RWPE2 (cell line): Measurements from ENCODE around the gene CDH16.

Experiments used
- ATAC-seq: fragments of 200-7000 bp; cut with Tn5 transposase; 3 replicates; pipeline ENCODE4 v1.9.1; 2021; ENCODE audit warnings: low read depth
- DNase-seq: peaks from one replicate; pipeline ENCODE4 v3.0.0-alpha.2; 2020; ENCODE audit warnings: low spot score
- H3K27ac ChIP-seq: fragments of 450-650 bp; 2 replicates; pipeline ENCODE4 v1.5.1; 2017; ENCODE audit warnings: mild to moderate bottlenecking; ENCODE audit not compliant: poor library complexity, severe bottlenecking
- H3K27me3 ChIP-seq: fragments of 250-450 bp; sonication (Bioruptor Pico); 2 replicates; pipeline ENCODE4 v1.5.1; 2021; ENCODE audit warnings: mild to moderate bottlenecking, moderate library complexity; ENCODE audit not compliant: insufficient read depth, poor library complexity, severe bottlenecking
- H3K36me3 ChIP-seq: fragments of 250-450 bp; sonication (Bioruptor Pico); 2 replicates; pipeline ENCODE4 v1.5.1; 2020; ENCODE audit warnings: low read depth, mild to moderate bottlenecking, moderate library complexity
- H3K4me1 ChIP-seq: fragments of 250-450 bp; sonication (Bioruptor Pico); 2 replicates; pipeline ENCODE4 v1.5.1; 2021; ENCODE audit warnings: mild to moderate bottlenecking, moderate library complexity; ENCODE audit not compliant: insufficient read depth, poor library complexity, severe bottlenecking
- H3K4me3 ChIP-seq: fragments of 250-450 bp; sonication (Bioruptor Pico); 2 replicates; pipeline ENCODE4 v1.5.1; 2021; ENCODE audit warnings: mild to moderate bottlenecking, moderate library complexity; ENCODE audit not compliant: severe bottlenecking
- H3K9me3 ChIP-seq: fragments of 250-450 bp; sonication (Bioruptor Pico); 2 replicates; pipeline ENCODE4 v1.5.1; 2021; ENCODE audit warnings: mild to moderate bottlenecking, moderate library complexity; ENCODE audit not compliant: severe bottlenecking
- CTCF ChIP-seq: fragments of 450-650 bp; IDR thresholded peaks from one replicate; pipeline ENCODE4 v1.5.1; 2017; ENCODE audit warnings: mild to moderate bottlenecking, moderate library complexity; ENCODE audit not compliant: poor library complexity, severe bottlenecking

The CDH16 gene

GRCh38 chr16:66918803-66919568 lies at the start of gene CDH16:
CDH16 (minus strand) TSS chr16:66918885; CDS start chr16:66918065, 820 bp downstream.
- Histone ChIP-seq H3K27me3 (no peaks in the 10 kb centered on the region), H3K9me3 (no peaks in the 10 kb centered on the region), H3K36me3 (no peaks in the 10 kb centered on the region), H3K27ac (no peak within 1 kb of the TSS), H3K4me3 (no peak within 1 kb of the TSS), H3K4me1 (no peaks in the 10 kb centered on the region)
- DNase-seq: no peak
- TF ChIP-seq CTCF: no peak
- no peak for ATAC-seq

- Histone ChIP-seq H3K9me3 (no peaks in the 10 kb centered on the region), H3K27me3 (no peaks in the 10 kb centered on the region), H3K36me3 (no peaks in the 10 kb centered on the region), H3K27ac (no peak overlapping the region), H3K4me3 (no peak overlapping the region), H3K4me1 (no peaks in the 10 kb centered on the region)
- TF ChIP-seq CTCF: no peak
- DNase-seq: no peak
- ATAC-seq: no peak
These were observed 45.4 kb upstream of the CDH16 start for GRCh38 chr16:66964049-66964448.

- H3K27ac ChIP-seq: no peak overlapping the region
- no peaks in the 10 kb centered on the region for H3K36me3 ChIP-seq
- ATAC-seq (no peak), DNase-seq (no peak)
- H3K27me3 ChIP-seq: no peaks in the 10 kb centered on the region
- no peak overlapping the region for H3K4me3 ChIP-seq
- H3K4me1 ChIP-seq: no peaks in the 10 kb centered on the region
- no peaks in the 10 kb centered on the region for H3K9me3 ChIP-seq
- TF ChIP-seq CTCF: no peak
These were observed 43.2 kb upstream of the CDH16 start for GRCh38 chr16:66961914-66962313.

GRCh38 chr16:66961065-66961744 lies 42.5 kb upstream of the CDH16 start, which contains the start of gene CES3:
CES3 (plus strand) TSS chr16:66961266; CDS start chr16:66961308, 42 bp downstream.
- H3K27me3 ChIP-seq: no peaks in the 10 kb centered on the region
- H3K36me3 ChIP-seq: no peaks in the 10 kb centered on the region
- ATAC-seq (peak; percentile 81), DNase-seq (no peak)
- no peak within 1 kb of the TSS for H3K4me3 ChIP-seq
- no peaks in the 10 kb centered on the region for H3K9me3 ChIP-seq
- TF ChIP-seq CTCF: peak; percentile 70
- H3K4me1 ChIP-seq: no peaks in the 10 kb centered on the region
- no peak within 1 kb of the TSS for H3K27ac ChIP-seq
